Endothelial cell of umbilical vein (primary cell): ENCODE data around the gene DALRD3. TPM values are rescaled to one million over a fixed set of nuclear protein-coding genes. Genes with fewer than 3 reads are reported as not detected.

Experiments used
- BruUV-seq: library from RNA; stranded (reverse); fragments of 400-500 nt; replicated peaks from 2 replicates; lab custom pipeline; 2021; lab: Mats Ljungman, UMichigan
- CTCF ChIA-PET: fragments of 300-600, 350-600 bp; sonication (Branson Sonifier 250); formaldehyde crosslinking; loops from one replicate; lab custom pipeline; 2021; ENCODE audit warnings: antibody characterized with exemption, inconsistent platforms; lab: Charles Lee
- POLR2A ChIA-PET: fragments of 300-600, 350-600 bp; sonication (Branson Sonifier 250); formaldehyde crosslinking; loops from one replicate; lab custom pipeline; 2021; ENCODE audit warnings: antibody characterized with exemption, inconsistent platforms; lab: Charles Lee
- DNase-seq: peaks from one replicate; pipeline ENCODE4 v3.0.0-alpha.2; 2011; ENCODE audit warnings: low read depth, low spot score
- FAIRE-seq: peaks from 2 replicates; lab custom pipeline; 2011; peaks lifted over from hg19 to GRCh38; lab: Jason Lieb, UNC
- H2AFZ ChIP-seq: 2 replicates; pipeline ENCODE4 v1.6.0; 2012; ENCODE audit warnings: low read depth, low read length, control low read depth, inconsistent platforms
- H3K27ac ChIP-seq: 2 replicates; pipeline ENCODE4 v1.5.1; 2011; ENCODE audit warnings: low read depth, mild to moderate bottlenecking, control low read depth, low read length, moderate library complexity; ENCODE audit not compliant: insufficient read depth
- H3K27me3 ChIP-seq, 2 experiments: 2 replicates each; pipeline versions ENCODE4 v1.6.0 to v1.6.1; 2011; ENCODE audit warnings: low read length in 2 of 2, mixed read lengths in 1 of 2; ENCODE audit not compliant: control insufficient read depth in 2 of 2, insufficient read depth in 2 of 2
- H3K36me3 ChIP-seq, 2 experiments: 2 replicates in 1 of 2; 3 replicates in 1 of 2; pipeline ENCODE4 v1.5.1; 2011; ENCODE audit warnings: low read length in 2 of 2, mild to moderate bottlenecking in 1 of 2, moderate library complexity in 1 of 2; ENCODE audit not compliant: control insufficient read depth in 2 of 2, insufficient read depth in 2 of 2; ENCODE audit errors: extremely low read depth in 1 of 2
- H3K4me1 ChIP-seq: 3 replicates; pipeline ENCODE4 v1.5.1; 2011; ENCODE audit warnings: mild to moderate bottlenecking, low read length; ENCODE audit not compliant: control insufficient read depth, insufficient read depth; ENCODE audit errors: extremely low read depth
- H3K4me2 ChIP-seq: 2 replicates; pipeline ENCODE4 v1.6.1; 2011; ENCODE audit warnings: low read length, control low read depth, mixed read lengths; ENCODE audit not compliant: insufficient read depth
- H3K4me3 ChIP-seq, 3 experiments: fragments of 200-600 bp in 1 of 3; sonication (generic), shearing (Covaris generic) in 1 of 3; replicated peaks in 1 of 3; 2 replicates each; pipeline ENCODE4 v1.5.1; 2011 to 2016; ENCODE audit warnings: control low read depth in 3 of 3, low read length in 3 of 3, mild to moderate bottlenecking in 2 of 3, inconsistent platforms in 1 of 3, low read depth in 1 of 3, moderate library complexity in 1 of 3; ENCODE audit not compliant: insufficient read depth in 1 of 3
- H3K79me2 ChIP-seq: 2 replicates; pipeline ENCODE4 v1.6.0; 2012; ENCODE audit warnings: low read length, inconsistent platforms; ENCODE audit not compliant: control insufficient read depth, insufficient read depth
- H3K9ac ChIP-seq: replicated peaks from 2 replicates; pipeline ENCODE3; 2011; ENCODE audit warnings: low read length, control low read depth; ENCODE audit not compliant: insufficient read depth; ENCODE audit errors: extremely low read depth
- H3K9me1 ChIP-seq: replicated peaks from 3 replicates; pipeline ENCODE4 v1.6.0; 2011; ENCODE audit warnings: mild to moderate bottlenecking, low read length; ENCODE audit not compliant: control insufficient read depth, insufficient read depth; ENCODE audit errors: extremely low read depth
- H3K9me3 ChIP-seq: replicated peaks from 2 replicates; pipeline ENCODE4 v1.5.1; 2012; ENCODE audit warnings: low read length, inconsistent platforms; ENCODE audit not compliant: control insufficient read depth, insufficient read depth
- H4K20me1 ChIP-seq: replicated peaks from 2 replicates; pipeline ENCODE3; 2011; ENCODE audit warnings: mild to moderate bottlenecking, low read length; ENCODE audit not compliant: control insufficient read depth, insufficient read depth; ENCODE audit errors: extremely low read depth
- EZH2 ChIP-seq: IDR thresholded peaks from 2 replicates; pipeline ENCODE4 v1.6.1; 2012; ENCODE audit warnings: borderline replicate concordance, low read depth, mild to moderate bottlenecking, moderate library complexity, low read length, inconsistent platforms; ENCODE audit not compliant: severe bottlenecking
- FOS ChIP-seq: IDR thresholded peaks from 2 replicates; pipeline ENCODE4 v1.6.1; 2011; ENCODE audit warnings: mild to moderate bottlenecking, low read length, moderate library complexity, borderline replicate concordance; ENCODE audit not compliant: insufficient read depth
- GATA2 ChIP-seq: IDR thresholded peaks from 2 replicates; pipeline ENCODE4 v1.7.0; 2011; ENCODE audit warnings: low read depth, mild to moderate bottlenecking, moderate library complexity, mixed read lengths, low read length; ENCODE audit not compliant: insufficient read length, insufficient read depth
- JUN ChIP-seq: IDR thresholded peaks from 2 replicates; pipeline ENCODE4 v1.6.1; 2011; ENCODE audit warnings: borderline replicate concordance, low read depth; ENCODE audit not compliant: insufficient read length, insufficient read depth
- MAX ChIP-seq: IDR thresholded peaks from 2 replicates; pipeline ENCODE4 v1.6.1; 2011; ENCODE audit not compliant: insufficient read depth, insufficient read length
- MYC ChIP-seq: IDR thresholded peaks from one replicate; pipeline ENCODE4 v1.6.1; 2011; ENCODE audit warnings: mild to moderate bottlenecking, low read depth, low read length
- POLR2A ChIP-seq: IDR thresholded peaks from 2 replicates; pipeline ENCODE4 v1.6.1; 2012; ENCODE audit warnings: low read depth, mild to moderate bottlenecking, control low read depth, low read length
- POLR2AphosphoS5 ChIP-seq: IDR thresholded peaks from 2 replicates; pipeline ENCODE4 v1.6.1; 2012; ENCODE audit warnings: low read depth, mild to moderate bottlenecking, control low read depth, low read length, moderate library complexity; ENCODE audit not compliant: insufficient read depth
- dilution Hi-C: fragments of 300-500 bp; cut with MboI; formaldehyde crosslinking; loops from one replicate; pipeline ENCODE4 v1.15.0; 2019; ENCODE audit warnings: low sequenced_read_pairs; ENCODE audit not compliant: extremely low pct_ligation_motif_present
- intact Hi-C: fragments of 100-400 bp; cut with micrococcal nuclease; formaldehyde crosslinking; loops from one replicate; pipeline ENCODE4 v1.10.0; 2022
- polyA plus RNA-seq, 4 experiments: library from polyadenylated mRNA; depleted of rRNA in 3 of 4; stranded (reverse) in 3 of 4; unstranded in 1 of 4; fragments of >200 nt; gene quantifications; 2 replicates each; pipeline versions ENCODE4 v1.2.1 to v1.2.3, GENCODE V29; 2011 to 2012; ENCODE audit warnings: missing spikeins in 1 of 4
- total RNA-seq: library from RNA; stranded (reverse); gene quantifications from 2 replicates; pipeline ENCODE4 v1.2.3, GENCODE V29; 2021
- TF ChIP-seq, protein P1 (sequence below), 2 donors: IDR thresholded peaks; 1 replicate in 1 of 2; 2 replicates in 1 of 2; pipeline ENCODE4 v1.5.1; 2011; ENCODE audit warnings: low read length in 2 of 2, mild to moderate bottlenecking in 2 of 2, moderate library complexity in 2 of 2, control low read depth in 1 of 2, inconsistent platforms in 1 of 2, low read depth in 1 of 2; ENCODE audit not compliant: insufficient read depth in 1 of 2; ENCODE audit errors: extremely low read depth in 1 of 2

DALRD3 gene
- total and polyA plus RNA-seq, 2 donors (not counting 3 experiments of a cell fraction or from before 2014, with no cell fraction given), result 22.7 to 60.8 TPM

DNA sequence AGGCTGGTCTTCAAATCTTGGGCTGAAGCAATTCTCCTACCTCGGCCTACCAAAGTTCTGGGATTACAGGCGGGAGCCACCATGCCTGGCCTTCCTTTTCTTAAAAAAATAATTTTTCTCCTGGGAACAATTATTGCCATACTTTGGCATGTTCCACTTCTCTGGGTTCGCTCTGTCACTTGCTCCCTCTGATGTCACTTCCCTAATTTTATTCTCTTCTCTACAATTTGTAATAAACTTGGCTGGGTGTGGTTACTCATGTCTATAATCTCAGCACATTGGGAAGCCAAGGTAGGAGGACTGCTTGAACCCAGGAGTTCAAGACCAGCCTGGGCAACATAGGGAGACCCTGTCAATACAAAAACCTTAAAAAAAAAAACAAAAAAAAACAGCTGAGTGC lies 16.9 kb upstream of the DALRD3 start:
- CTCF ChIA-PET, result interaction anchor here (1.0 to 2.3 kb wide), 2 partner anchors 13 to 48 kb away, joined by 3 to 8 read pairs; no protein-coding TSS in a partner anchor
- no peak overlapping the region for H3K4me3 ChIP-seq
- H2AFZ ChIP-seq, result no peak overlapping the region
- no peak for TF ChIP-seq POLR2AphosphoS5
- no peak for TF ChIP-seq FOS
- no peak for TF ChIP-seq MYC
- TF ChIP-seq GATA2, result no peak
- no peak for TF ChIP-seq JUN
- TF ChIP-seq POLR2A, result no peak
- no peak for TF ChIP-seq MAX
- TF ChIP-seq EZH2, result no peak
- H3K9me3 ChIP-seq, result no peaks in the 10 kb centered on the region
- H3K27me3 ChIP-seq, result no peaks in the 10 kb centered on the region
- H3K36me3 ChIP-seq, result peaks cover 15 to 30% of the 10 kb centered on the region in 2 experiments
- no peaks in the 10 kb centered on the region for H4K20me1 ChIP-seq
- no peak for FAIRE-seq
- no peaks in the 10 kb centered on the region for H3K4me1 ChIP-seq
- DNase-seq, result no peak
- H3K27ac ChIP-seq, result no peak overlapping the region
- POLR2A ChIA-PET, result no interaction called here
- H3K9me1 ChIP-seq, result no peaks in the 10 kb centered on the region
- intact Hi-C loops (no loop called here), dilution Hi-C loops (no loop called here)
- no peak overlapping the region for H3K4me2 ChIP-seq
- no peak overlapping the region for H3K9ac ChIP-seq
- no TSS peak for BruUV-seq
- H3K79me2 ChIP-seq, result no peaks in the 10 kb centered on the region

DNA sequence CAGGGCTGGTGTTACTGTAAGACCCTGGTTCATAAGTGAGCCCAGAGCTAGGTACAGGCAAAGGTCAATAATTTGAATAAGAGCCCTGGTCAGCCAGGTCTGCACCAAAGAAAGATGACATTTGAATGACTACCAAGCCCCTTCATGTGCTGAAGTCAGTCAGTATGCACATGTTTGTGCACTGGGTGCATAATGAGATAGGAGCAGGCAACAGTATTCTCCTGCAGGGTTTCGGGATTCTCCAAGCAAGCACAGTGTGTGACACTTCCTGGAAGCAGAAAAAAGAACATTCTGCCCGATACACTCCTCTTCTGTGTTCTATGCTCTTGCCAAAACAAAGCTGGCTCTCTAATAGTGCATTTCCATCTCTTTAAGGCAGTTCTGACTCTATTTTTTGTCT lies 16.3 kb upstream of the DALRD3 start:
- intact Hi-C loops (no loop called here), dilution Hi-C loops (no loop called here)
- TF ChIP-seq POLR2AphosphoS5 (no peak), FOS (no peak), GATA2 (no peak), POLR2A (no peak), EZH2 (no peak), MAX (no peak), MYC (no peak), JUN (no peak)
- TF ChIP-seq, protein P1, sequence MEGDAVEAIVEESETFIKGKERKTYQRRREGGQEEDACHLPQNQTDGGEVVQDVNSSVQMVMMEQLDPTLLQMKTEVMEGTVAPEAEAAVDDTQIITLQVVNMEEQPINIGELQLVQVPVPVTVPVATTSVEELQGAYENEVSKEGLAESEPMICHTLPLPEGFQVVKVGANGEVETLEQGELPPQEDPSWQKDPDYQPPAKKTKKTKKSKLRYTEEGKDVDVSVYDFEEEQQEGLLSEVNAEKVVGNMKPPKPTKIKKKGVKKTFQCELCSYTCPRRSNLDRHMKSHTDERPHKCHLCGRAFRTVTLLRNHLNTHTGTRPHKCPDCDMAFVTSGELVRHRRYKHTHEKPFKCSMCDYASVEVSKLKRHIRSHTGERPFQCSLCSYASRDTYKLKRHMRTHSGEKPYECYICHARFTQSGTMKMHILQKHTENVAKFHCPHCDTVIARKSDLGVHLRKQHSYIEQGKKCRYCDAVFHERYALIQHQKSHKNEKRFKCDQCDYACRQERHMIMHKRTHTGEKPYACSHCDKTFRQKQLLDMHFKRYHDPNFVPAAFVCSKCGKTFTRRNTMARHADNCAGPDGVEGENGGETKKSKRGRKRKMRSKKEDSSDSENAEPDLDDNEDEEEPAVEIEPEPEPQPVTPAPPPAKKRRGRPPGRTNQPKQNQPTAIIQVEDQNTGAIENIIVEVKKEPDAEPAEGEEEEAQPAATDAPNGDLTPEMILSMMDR (IDR thresholded peaks at IDR 0.05; ENCODE audit: extremely low read depth in 1 of 2, insufficient read depth in 1 of 2, low read depth in 1 of 2, low read length in 2 of 2), result no peak
- H3K79me2 ChIP-seq, result no peaks in the 10 kb centered on the region
- no TSS peak for BruUV-seq
- H3K4me1 ChIP-seq, result no peaks in the 10 kb centered on the region
- FAIRE-seq (no peak), DNase-seq (no peak)
- ChIA-PET POLR2A (no interaction called here), CTCF (interaction anchor here (1.0 to 2.3 kb wide), 2 partner anchors 12 to 47 kb away, joined by 3 to 8 read pairs; no protein-coding TSS in a partner anchor)
- peaks cover 15 to 30% of the 10 kb centered on the region in 2 experiments for H3K36me3 ChIP-seq
- H2AFZ ChIP-seq, result no peak overlapping the region
- H3K9me3 ChIP-seq, result no peaks in the 10 kb centered on the region
- H3K4me3 ChIP-seq, result no peak overlapping the region
- H3K27me3 ChIP-seq, result no peaks in the 10 kb centered on the region
- H3K27ac ChIP-seq, result no peak overlapping the region
- H4K20me1 ChIP-seq, result no peaks in the 10 kb centered on the region
- no peaks in the 10 kb centered on the region for H3K9me1 ChIP-seq
- no peak overlapping the region for H3K4me2 ChIP-seq
- no peak overlapping the region for H3K9ac ChIP-seq
